CD4-positive, alpha-beta T cell (primary cell): ENCODE results near the gene PROSER1. TPM values are rescaled to one million over a fixed set of nuclear protein-coding genes. Genes with fewer than 3 reads are reported as not detected.
"Not testable (repeated sequence)": the region's sequence is repeated elsewhere in the genome, so short reads cannot be mapped to it uniquely, and the experiment has no call there.

Source experiments
- ATAC-seq: fragments of 200-7000 bp; cut with Tn5 transposase; one replicate; pipeline ENCODE4 v1.10.0; 2022; ENCODE audit warnings: mild to moderate bottlenecking; ENCODE audit not compliant: poor library complexity
- CTCF ChIA-PET: fragments of 350-600 bp; sonication (Branson Sonifier 250); formaldehyde crosslinking; loops from one replicate; lab custom pipeline; 2021; ENCODE audit warnings: antibody characterized with exemption, inconsistent platforms; lab: Charles Lee
- POLR2A ChIA-PET: fragments of 350-600 bp; sonication (Branson Sonifier 250); formaldehyde crosslinking; loops from one replicate; lab custom pipeline; 2021; ENCODE audit warnings: antibody characterized with exemption, inconsistent platforms; lab: Charles Lee
- DNase-seq, 14 experiments: peaks; one replicate each; pipeline ENCODE4 v3.0.0-alpha.2; 2013 to 2020; ENCODE audit warnings: mixed read lengths in 2 of 14
- H3K27ac ChIP-seq, 2 donors: one replicate each; pipeline versions ENCODE4 v1.5.1 to v1.7.0; 2013; ENCODE audit warnings: low read length in 2 of 2, low read depth in 1 of 2, mild to moderate bottlenecking in 1 of 2
- H3K27me3 ChIP-seq, 2 experiments: 1 replicate in 1 of 2; 2 replicates in 1 of 2; pipeline versions ENCODE4 v1.6.1 to v1.7.0; 2013; ENCODE audit warnings: low read length in 2 of 2, control low read depth in 1 of 2, mild to moderate bottlenecking in 1 of 2, moderate library complexity in 1 of 2; ENCODE audit not compliant: insufficient read depth in 2 of 2, control insufficient read depth in 1 of 2
- H3K36me3 ChIP-seq: one replicate; pipeline ENCODE4 v1.6.1; 2013; ENCODE audit warnings: low read length, control low read depth; ENCODE audit not compliant: insufficient read depth
- H3K4me1 ChIP-seq: one replicate; pipeline ENCODE4 v1.6.1; 2013; ENCODE audit warnings: low read length, control low read depth; ENCODE audit not compliant: insufficient read depth
- H3K4me3 ChIP-seq: one replicate; pipeline ENCODE4 v1.5.1; 2013; ENCODE audit warnings: mild to moderate bottlenecking, low read length, moderate library complexity
- H3K9me3 ChIP-seq, 2 experiments: 1 replicate in 1 of 2; 2 replicates in 1 of 2; pipeline versions ENCODE4 v1.6.1 to v1.7.0; 2013; ENCODE audit warnings: low read length in 2 of 2, mild to moderate bottlenecking in 2 of 2, control low read depth in 1 of 2, moderate library complexity in 1 of 2; ENCODE audit not compliant: control insufficient read depth in 1 of 2, insufficient read depth in 1 of 2
- H3K27ac Mint-ChIP-seq: one replicate; pipeline ENCODE4 v1.8.0; 2020; ENCODE audit warnings: mixed read lengths
- H3K27me3 Mint-ChIP-seq: one replicate; pipeline ENCODE4 v1.8.0; 2021; ENCODE audit warnings: mixed read lengths
- H3K36me3 Mint-ChIP-seq: one replicate; pipeline ENCODE4 v1.8.0; 2021; ENCODE audit warnings: low read depth, mixed read lengths
- H3K4me1 Mint-ChIP-seq: one replicate; pipeline ENCODE4 v1.8.0; 2021; ENCODE audit warnings: low read depth, mixed read lengths
- H3K4me3 Mint-ChIP-seq: one replicate; pipeline ENCODE4 v1.8.0; 2020; ENCODE audit warnings: mild to moderate bottlenecking, mixed read lengths
- H3K9me3 Mint-ChIP-seq: one replicate; pipeline ENCODE4 v1.8.0; 2020; ENCODE audit warnings: mixed read lengths
- CTCF ChIP-seq: fragments of 200-600 bp; IDR thresholded peaks from one replicate; pipeline ENCODE4 v1.8.0; 2022; ENCODE audit warnings: antibody characterized with exemption, mild to moderate bottlenecking
- intact Hi-C, 2 experiments: fragments of 100-400 bp; cut with DNase I in 1 of 2; cut with micrococcal nuclease in 1 of 2; formaldehyde crosslinking; loops; one replicate each; pipeline versions ENCODE4 v1.15.1 to v1.9.0; 2023 to 2025; cut with DNase I, micrococcal nuclease
- total RNA-seq, 174 experiments: library from RNA in 2 of 174; stranded (reverse) in 2 of 174; gene quantifications; one replicate each; pipeline ENCODE4 v1.2.3 and lab custom pipeline; 2021 to 2026

Gene PROSER1
- total RNA-seq, 2 experiments from 2014 or later: 29.3 to 35.3 TPM

- ATAC-seq: no peak
- H3K36me3 Mint-ChIP-seq: peaks cover 92% of the 10 kb centered on the region
- H3K27me3 ChIP-seq: no peaks in the 10 kb centered on the region
- H3K4me3 ChIP-seq: no peak overlapping the region
- CTCF ChIA-PET: no interaction called here
- H3K36me3 ChIP-seq: peaks cover 74% of the 10 kb centered on the region
- H3K9me3 Mint-ChIP-seq: no peaks in the 10 kb centered on the region
- no peak for TF ChIP-seq CTCF
- H3K27ac ChIP-seq: no peak overlapping the region
- no peak overlapping the region for H3K4me3 Mint-ChIP-seq
- no peaks in the 10 kb centered on the region for H3K27me3 Mint-ChIP-seq
- POLR2A ChIA-PET: no interaction called here
- no peaks in the 10 kb centered on the region for H3K4me1 ChIP-seq
- no peaks in the 10 kb centered on the region for H3K4me1 Mint-ChIP-seq
- no peak overlapping the region for H3K27ac Mint-ChIP-seq
- no peaks in the 10 kb centered on the region for H3K9me3 ChIP-seq
- intact Hi-C loops: loop anchor here in 1 of 2 experiments (10.0 kb wide), 1 partner anchor 1938 kb away; no protein-coding TSS in a partner anchor
- no peak for DNase-seq
Observed at GRCh38 chr13:39012608-39013007, 25.3 kb downstream of the PROSER1 start.

- H3K4me3 ChIP-seq, H3K4me3 Mint-ChIP-seq, H3K9me3 Mint-ChIP-seq, H3K27me3 Mint-ChIP-seq, intact Hi-C loops, H3K27me3 ChIP-seq, H3K27ac ChIP-seq, CTCF ChIA-PET, ATAC-seq, DNase-seq, H3K9me3 ChIP-seq, H3K4me1 Mint-ChIP-seq, H3K27ac Mint-ChIP-seq, H3K4me1 ChIP-seq: not testable (repeated sequence)
- POLR2A ChIA-PET: interaction anchor here (0.7 kb wide), 1 partner anchor 27 kb away, joined by 3 read pairs; no protein-coding TSS in a partner anchor
- peaks cover 36% of the 10 kb centered on the region for H3K36me3 Mint-ChIP-seq
- H3K36me3 ChIP-seq: peaks cover 15% of the 10 kb centered on the region
Observed at GRCh38 chr13:39006371-39007111, 31.3 kb downstream of the PROSER1 start.

- Histone ChIP-seq H3K4me1 (no peaks in the 10 kb centered on the region), H3K9me3 (no peaks in the 10 kb centered on the region), H3K27me3 (no peaks in the 10 kb centered on the region), H3K27ac (no peak overlapping the region), H3K4me3 (no peak overlapping the region), H3K36me3 (no peaks in the 10 kb centered on the region)
- no peak for ATAC-seq
- H3K4me1 Mint-ChIP-seq: no peaks in the 10 kb centered on the region
- ChIA-PET CTCF (interaction anchor here (0.6 kb wide), 1 partner anchor 133 kb away, joined by 3 read pairs; no protein-coding TSS in a partner anchor), POLR2A (no interaction called here)
- no peak overlapping the region for H3K27ac Mint-ChIP-seq
- no peaks in the 10 kb centered on the region for H3K36me3 Mint-ChIP-seq
- intact Hi-C loops: no loop called here
- no peak for DNase-seq
- H3K27me3 Mint-ChIP-seq: no peaks in the 10 kb centered on the region
- H3K9me3 Mint-ChIP-seq: no peaks in the 10 kb centered on the region
- no peak for TF ChIP-seq CTCF
- H3K4me3 Mint-ChIP-seq: no peak overlapping the region
Observed at GRCh38 chr13:38998739-38999138, 39.1 kb downstream of the PROSER1 start.
